GM18520 (cell line): Measurements from ENCODE around the gene COQ10A.

Experiments used
- ATAC-seq: cut with Tn5 transposase; IDR thresholded peaks from one replicate; pipeline ENCODE4 v1.9.1; 2021; ENCODE audit not compliant: unreplicated experiment

The COQ10A gene

GRCh38 chr12:56311003-56311402 lies 44.3 kb downstream of the COQ10A start:
- ATAC-seq, result no peak

GRCh38 chr12:56315249-56315621 lies 48.5 kb downstream of the COQ10A start:
- no peak for ATAC-seq

GRCh38 chr12:56315622-56316473 lies 49.1 kb downstream of the COQ10A start, which contains the start of gene CNPY2:
Gene CNPY2 (minus strand): TSS chr12:56315988. CDS start chr12:56315217, 771 bp downstream.
- peak; percentile 83 for ATAC-seq

- ATAC-seq, result no peak
Observed at GRCh38 chr12:56317675-56318074, 50.9 kb downstream of the COQ10A start.
